IPS DF 6.9 (cell line): Measurements from ENCODE around the gene ASIC5.

Experiments
- DNase-seq: peaks from one replicate; pipeline ENCODE4 v3.0.0-alpha.2; 2013; ENCODE audit warnings: low read depth, low spot score
- H3K27ac ChIP-seq: one replicate; pipeline ENCODE4 v1.5.1; 2013; ENCODE audit warnings: low read length, control low read depth
- H3K27me3 ChIP-seq: 2 replicates; pipeline ENCODE4 v1.6.1; 2013; ENCODE audit warnings: mild to moderate bottlenecking, low read length; ENCODE audit not compliant: control insufficient read depth, insufficient read depth
- H3K36me3 ChIP-seq: 2 replicates; pipeline ENCODE4 v1.6.1; 2013; ENCODE audit warnings: low read length; ENCODE audit not compliant: control insufficient read depth, insufficient read depth
- H3K4me1 ChIP-seq: 2 replicates; pipeline ENCODE4 v1.6.1; 2013; ENCODE audit warnings: low read length; ENCODE audit not compliant: control insufficient read depth, insufficient read depth
- H3K4me3 ChIP-seq: 2 replicates; pipeline ENCODE4 v1.5.1; 2013; ENCODE audit warnings: mild to moderate bottlenecking, low read length
- H3K9me3 ChIP-seq: 2 replicates; pipeline ENCODE4 v1.6.1; 2013; ENCODE audit warnings: low read length, inconsistent platforms; ENCODE audit not compliant: control insufficient read depth, insufficient read depth
- WGBS: extraction: QIAGEN DNeasy Blood & Tissue Kit; methylation state at CpG from one replicate; pipeline ENCODE4 v1.1.7; 2013; ENCODE audit warnings: mixed read lengths, missing lambda C conversion rate; ENCODE audit not compliant: insufficient read length, insufficient coverage; 5-methylcytosine and 5-hydroxymethylcytosine counted together

ASIC5 gene

DNA sequence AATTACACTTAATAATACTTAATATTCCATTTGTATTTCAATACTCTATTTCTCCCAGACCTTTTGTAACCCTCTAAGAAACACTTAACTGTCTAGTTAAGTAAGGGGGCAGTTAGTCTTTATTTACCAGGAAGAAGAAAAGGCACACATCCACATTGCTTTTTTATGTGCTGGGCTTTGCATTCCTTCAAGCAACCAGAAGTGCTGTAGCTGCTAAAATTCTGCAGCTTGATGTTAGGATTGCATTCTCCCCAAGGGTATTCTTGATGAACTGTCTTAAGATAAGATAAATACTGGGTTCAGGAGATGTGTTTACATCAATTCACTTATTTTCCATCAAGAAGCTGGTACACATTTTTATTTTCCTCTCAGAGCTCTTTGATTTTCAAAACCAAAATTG is 24.0 kb downstream of the ASIC5 start:
- H3K4me1 ChIP-seq: no peaks in the 10 kb centered on the region
- H3K9me3 ChIP-seq: no peaks in the 10 kb centered on the region; the same call in 1 of the 2 replicates
- H3K4me3 ChIP-seq: no peak overlapping the region
- no peak overlapping the region for H3K27ac ChIP-seq
- DNase-seq: no peak
- no peaks in the 10 kb centered on the region for H3K36me3 ChIP-seq
- no peaks in the 10 kb centered on the region for H3K27me3 ChIP-seq

- Histone ChIP-seq H3K27me3 (no peaks in the 10 kb centered on the region), H3K27ac (no peak overlapping the region), H3K36me3 (no peaks in the 10 kb centered on the region), H3K9me3 (no peaks in the 10 kb centered on the region; the same call in 1 of the 2 replicates), H3K4me3 (no peak overlapping the region), H3K4me1 (no peaks in the 10 kb centered on the region)
- DNase-seq: no peak
- no CpG with 5 or more reads among the region's 1 CpG for WGBS
Observed at GRCh38 chr4:155837203-155837796, 28.8 kb downstream of the ASIC5 start.

GRCh38 chr4:155832664-155833063 is 33.4 kb downstream of the ASIC5 start:
- no peaks in the 10 kb centered on the region; the same call in 1 of the 2 replicates for H3K9me3 ChIP-seq
- no peak for DNase-seq
- no peaks in the 10 kb centered on the region for H3K36me3 ChIP-seq
- H3K27me3 ChIP-seq: no peaks in the 10 kb centered on the region
- H3K4me1 ChIP-seq: no peaks in the 10 kb centered on the region
- H3K4me3 ChIP-seq: no peak overlapping the region
- H3K27ac ChIP-seq: no peak overlapping the region

DNA sequence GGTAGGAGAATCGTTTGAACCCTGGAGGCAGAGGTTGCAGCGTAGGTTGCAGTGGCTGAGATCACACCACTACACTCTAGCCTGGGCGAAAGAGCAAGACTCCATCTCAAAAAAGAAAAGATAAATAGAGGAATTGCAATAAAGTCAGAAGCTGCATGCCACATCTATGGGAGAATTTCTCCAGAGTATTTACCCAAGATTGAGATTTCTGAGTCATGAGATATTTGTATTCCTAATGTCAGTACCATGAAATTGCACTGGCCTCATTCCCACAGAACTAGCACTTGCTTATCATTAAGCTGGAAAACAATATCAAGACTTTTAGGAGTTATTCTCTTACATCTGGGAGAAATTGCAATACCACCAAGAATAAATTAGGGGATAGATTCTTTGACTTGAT is 37.4 kb downstream of the ASIC5 start:
- H3K4me3 ChIP-seq: no peak overlapping the region
- no peak for DNase-seq
- WGBS: no CpG with 5 or more reads among the region's 3 CpGs
- no peaks in the 10 kb centered on the region for H3K27me3 ChIP-seq
- no peaks in the 10 kb centered on the region for H3K4me1 ChIP-seq
- no peaks in the 10 kb centered on the region for H3K9me3 ChIP-seq
- H3K27ac ChIP-seq: no peak overlapping the region
- no peaks in the 10 kb centered on the region for H3K36me3 ChIP-seq

- DNase-seq: no peak
- H3K4me1 ChIP-seq: peaks cover 2% of the 10 kb centered on the region; the same call in 1 of the 2 replicates
Observed at GRCh38 chr4:155822572-155822971, 43.5 kb downstream of the ASIC5 start.

GRCh38 chr4:155820887-155821518 is 45.1 kb downstream of the ASIC5 start:
- no peak for DNase-seq
- H3K9me3 ChIP-seq: no peaks in the 10 kb centered on the region
- no CpG with 5 or more reads among the region's 4 CpGs for WGBS
- no peak overlapping the region for H3K4me3 ChIP-seq
- H3K27me3 ChIP-seq: no peaks in the 10 kb centered on the region
- H3K4me1 ChIP-seq: peaks cover 2% of the 10 kb centered on the region; the same call in 1 of the 2 replicates
- no peaks in the 10 kb centered on the region for H3K36me3 ChIP-seq
- H3K27ac ChIP-seq: no peak overlapping the region

More at GRCh38 chr4:155822572-155822971, 43.5 kb downstream of the ASIC5 start:
- H3K27me3 ChIP-seq: no peaks in the 10 kb centered on the region
- no peak overlapping the region for H3K4me3 ChIP-seq
- H3K27ac ChIP-seq: no peak overlapping the region
- no CpG with 5 or more reads among the region's 3 CpGs for WGBS
- no peaks in the 10 kb centered on the region for H3K9me3 ChIP-seq
- no peaks in the 10 kb centered on the region for H3K36me3 ChIP-seq

GRCh38 chr4:155819066-155819465 is 47.0 kb downstream of the ASIC5 start:
- H3K4me1 ChIP-seq: peaks cover 2% of the 10 kb centered on the region; the same call in 1 of the 2 replicates
- WGBS: no CpG with 5 or more reads among the region's 1 CpG
- no peak overlapping the region for H3K4me3 ChIP-seq

GRCh38 chr4:155818639-155819038 is 47.4 kb downstream of the ASIC5 start:
- H3K36me3 ChIP-seq: no peaks in the 10 kb centered on the region
- H3K4me1 ChIP-seq: peaks cover 2% of the 10 kb centered on the region; the same call in 1 of the 2 replicates
- H3K27me3 ChIP-seq: no peaks in the 10 kb centered on the region
- no peaks in the 10 kb centered on the region for H3K9me3 ChIP-seq
- H3K4me3 ChIP-seq: no peak overlapping the region
- no CpG with 5 or more reads among the region's 2 CpGs for WGBS
- H3K27ac ChIP-seq: no peak overlapping the region
- no peak for DNase-seq

More at GRCh38 chr4:155819066-155819465, 47.0 kb downstream of the ASIC5 start:
- Histone ChIP-seq H3K27ac (no peak overlapping the region), H3K36me3 (no peaks in the 10 kb centered on the region), H3K27me3 (no peaks in the 10 kb centered on the region), H3K9me3 (no peaks in the 10 kb centered on the region)
- DNase-seq: no peak

- H3K36me3 ChIP-seq: no peaks in the 10 kb centered on the region
- H3K4me3 ChIP-seq: no peak overlapping the region
- no peaks in the 10 kb centered on the region for H3K27me3 ChIP-seq
- no peak for DNase-seq
- WGBS: no CpG with 5 or more reads among the region's 2 CpGs
- H3K4me1 ChIP-seq: no peaks in the 10 kb centered on the region
- H3K9me3 ChIP-seq: no peaks in the 10 kb centered on the region
- no peak overlapping the region for H3K27ac ChIP-seq
Observed at GRCh38 chr4:155811083-155811482, 55.0 kb downstream of the ASIC5 start.

GRCh38 chr4:155809835-155810234 is 56.2 kb downstream of the ASIC5 start:
- H3K4me3 ChIP-seq: no peak overlapping the region
- H3K4me1 ChIP-seq: no peaks in the 10 kb centered on the region
- H3K9me3 ChIP-seq: no peaks in the 10 kb centered on the region
- H3K27ac ChIP-seq: no peak overlapping the region
- DNase-seq: peak; percentile 61
- H3K27me3 ChIP-seq: no peaks in the 10 kb centered on the region
- no peaks in the 10 kb centered on the region for H3K36me3 ChIP-seq
- no CpG with 5 or more reads among the region's 1 CpG for WGBS

- Histone ChIP-seq H3K9me3 (no peaks in the 10 kb centered on the region), H3K36me3 (no peaks in the 10 kb centered on the region), H3K27me3 (no peaks in the 10 kb centered on the region), H3K27ac (no peak overlapping the region), H3K4me1 (no peaks in the 10 kb centered on the region), H3K4me3 (no peak overlapping the region)
- no CpG with 5 or more reads among the region's 1 CpG for WGBS
- DNase-seq: no peak
Observed at GRCh38 chr4:155807021-155807420, 59.1 kb downstream of the ASIC5 start.
